HepG2 (cell line): Measurements from ENCODE around the gene KRT14. TPM values are rescaled to one million over a fixed set of nuclear protein-coding genes. Genes with fewer than 3 reads are reported as not detected.
A peak's percentile ranks its signal among the peaks of the same experiment; 100 is the strongest.

Experiments used
- ATAC-seq: fragments of 200-7000 bp; cut with Tn5 transposase; 3 replicates; pipeline ENCODE4 v1.9.1; 2020; ENCODE audit warnings: mild to moderate bottlenecking, moderate library complexity
- BruUV-seq: library from RNA; stranded (reverse); fragments of 400-500 nt; replicated peaks from 2 replicates; lab custom pipeline; 2021; lab: Mats Ljungman, UMichigan
- CTCF ChIA-PET: fragments of 300-600 bp; formaldehyde crosslinking; extraction: SDS; loops from one replicate; lab custom pipeline; 2021; ENCODE audit warnings: low total read pairs, inconsistent platforms, low intra/inter-chr PET ratio; lab: Yijun Ruan, JAX
- POLR2A ChIA-PET: fragments of 350-600 bp; sonication (Branson Sonifier 250); formaldehyde crosslinking; loops from one replicate; lab custom pipeline; 2020; ENCODE audit warnings: antibody characterized with exemption, inconsistent platforms; lab: Yijun Ruan, JAX
- DNase-seq: peaks from one replicate; pipeline ENCODE4 v3.0.0-alpha.2; 2015; ENCODE audit warnings: low spot score
- FAIRE-seq: peaks from 3 replicates; lab custom pipeline; 2011; peaks lifted over from hg19 to GRCh38; lab: Jason Lieb, UNC
- H2AFZ ChIP-seq: one replicate; pipeline ENCODE4 v1.6.1; 2011; ENCODE audit warnings: low read length, inconsistent platforms
- H3K27ac ChIP-seq: fragments of 300-600 bp; 3 replicates; pipeline ENCODE4 v1.8.0; 2011; ENCODE audit warnings: mixed run types, mild to moderate bottlenecking, mixed read lengths, low read length, inconsistent platforms; ENCODE audit not compliant: insufficient read depth; ENCODE audit errors: extremely low read length
- H3K27me3 ChIP-seq, 2 experiments: fragments of 200-600 bp in 1 of 2; 2 replicates in 1 of 2; 3 replicates in 1 of 2; pipeline versions ENCODE4 v1.6.0 to v1.8.0; 2011; ENCODE audit warnings: low read length in 2 of 2, mild to moderate bottlenecking in 2 of 2, moderate library complexity in 2 of 2, inconsistent platforms in 1 of 2; ENCODE audit not compliant: insufficient read depth in 2 of 2, control insufficient read depth in 1 of 2
- H3K36me3 ChIP-seq, 2 experiments: fragments of 200-600 bp in 1 of 2; replicated peaks in 1 of 2; 2 replicates in 1 of 2; 3 replicates in 1 of 2; pipeline versions ENCODE4 v1.5.1 to v1.8.0; 2011; ENCODE audit warnings: low read length in 2 of 2, inconsistent platforms in 1 of 2; ENCODE audit not compliant: insufficient read depth in 2 of 2, control insufficient read depth in 1 of 2
- H3K4me1 ChIP-seq: 2 replicates; pipeline ENCODE4 v1.5.1; 2012; ENCODE audit warnings: low read length, inconsistent platforms; ENCODE audit not compliant: insufficient read depth
- H3K4me2 ChIP-seq: 2 replicates; pipeline ENCODE4 v1.6.0; 2011; ENCODE audit warnings: low read depth, low read length, inconsistent platforms
- H3K4me3 ChIP-seq, 3 experiments: fragments of 200-600 bp in 1 of 3; sonication (generic), shearing (Covaris generic) in 1 of 3; replicated peaks in 1 of 3; 2 replicates each; pipeline ENCODE4 v1.5.1; 2011 to 2016; ENCODE audit warnings: low read length in 3 of 3, inconsistent platforms in 2 of 3, low read depth in 2 of 3, mild to moderate bottlenecking in 2 of 3, control low read depth in 1 of 3, mixed read lengths in 1 of 3; ENCODE audit not compliant: insufficient read depth in 1 of 3
- H3K79me2 ChIP-seq: one replicate; pipeline ENCODE4 v1.6.1; 2011; ENCODE audit warnings: low read length, inconsistent platforms; ENCODE audit not compliant: insufficient read depth
- H3K9ac ChIP-seq: 2 replicates; pipeline ENCODE4 v1.6.0; 2011; ENCODE audit warnings: mild to moderate bottlenecking, low read depth, low read length, inconsistent platforms; ENCODE audit not compliant: insufficient read depth
- H3K9me3 ChIP-seq: 2 replicates; pipeline ENCODE4 v1.5.1; 2012; ENCODE audit warnings: mild to moderate bottlenecking, low read length
- H4K20me1 ChIP-seq: 2 replicates; pipeline ENCODE4 v1.6.0; 2011; ENCODE audit warnings: inconsistent platforms, mild to moderate bottlenecking, low read length, moderate library complexity; ENCODE audit not compliant: insufficient read depth
- ARID2 ChIP-seq: sonication (generic); formaldehyde crosslinking; IDR thresholded peaks from 2 replicates; pipeline ENCODE4 v1.8.1; 2022; ENCODE audit warnings: mild to moderate bottlenecking, missing genetic modification reagents, borderline replicate concordance
- ATRX ChIP-seq: sonication (generic); formaldehyde crosslinking; IDR thresholded peaks from 2 replicates; pipeline ENCODE4 v1.4.0; 2020; ENCODE audit warnings: missing genetic modification reagents, borderline replicate concordance
- FIP1L1 ChIP-seq: fragments of 200-400 bp; formaldehyde crosslinking; IDR thresholded peaks from 2 replicates; pipeline ENCODE4 v1.6.1; 2018; ENCODE audit warnings: low read depth, mild to moderate bottlenecking, low read length, moderate library complexity, borderline replicate concordance; ENCODE audit not compliant: insufficient read depth
- HMG20A ChIP-seq: IDR thresholded peaks from 2 replicates; pipeline ENCODE4 v1.6.1; 2016; ENCODE audit warnings: borderline replicate concordance
- MZF1 ChIP-seq: sonication (generic); formaldehyde crosslinking; IDR thresholded peaks from 2 replicates; pipeline ENCODE4 v1.8.1; 2023; ENCODE audit warnings: mild to moderate bottlenecking, missing genetic modification reagents, borderline replicate concordance
- NONO ChIP-seq, 2 experiments: fragments of 450-650 bp in 1 of 2; sonication (generic) in 1 of 2; formaldehyde crosslinking in 1 of 2; IDR thresholded peaks in 1 of 2; conservative IDR thresholded peaks in 1 of 2; 2 replicates each; pipeline versions ENCODE4 v1.6.1 to v1.8.0; 2017 to 2022; ENCODE audit warnings: mild to moderate bottlenecking in 1 of 2, missing genetic modification reagents in 1 of 2, moderate library complexity in 1 of 2
- SMC3 ChIP-seq: IDR thresholded peaks from 2 replicates; pipeline ENCODE4 v1.6.1; 2011; ENCODE audit warnings: low read length, improper control_type of control experiment
- STAG1 ChIP-seq: sonication (generic); formaldehyde crosslinking; IDR thresholded peaks from 2 replicates; pipeline ENCODE4 v1.4.0; 2020; ENCODE audit warnings: missing genetic modification reagents
- TBX2 ChIP-seq: sonication (generic); formaldehyde crosslinking; IDR thresholded peaks from 2 replicates; pipeline ENCODE4 v1.5.0; 2020; ENCODE audit warnings: missing genetic modification reagents, mild to moderate bottlenecking, borderline replicate concordance
- ZNF296 ChIP-seq: sonication (generic); formaldehyde crosslinking; conservative IDR thresholded peaks from 2 replicates; pipeline ENCODE4 v1.5.0; 2020; ENCODE audit warnings: mild to moderate bottlenecking, missing genetic modification reagents
- ZNF546 ChIP-seq: sonication (generic); formaldehyde crosslinking; conservative IDR thresholded peaks from 2 replicates; pipeline ENCODE4 v1.8.1; 2023; ENCODE audit warnings: mild to moderate bottlenecking, missing genetic modification reagents
- ZNF878 ChIP-seq: sonication (generic); formaldehyde crosslinking; IDR thresholded peaks from 2 replicates; pipeline ENCODE4 v1.8.1; 2023; ENCODE audit warnings: mild to moderate bottlenecking, missing genetic modification reagents, moderate library complexity
- WGBS: methylation state at CpG from one replicate; pipeline ENCODE4 v1.1.6; 2017; ENCODE audit warnings: low lambda C conversion rate; 5-methylcytosine and 5-hydroxymethylcytosine counted together
- in situ Hi-C: cut with HindIII; loops from 2 replicates; pipeline ENCODE4 v1.10.0; 2017; ENCODE audit warnings: low pct_unique_long_range_greater_than_20kb; ENCODE audit not compliant: extremely low pct_ligation_motif_present
- intact Hi-C: fragments of 100-400 bp; cut with micrococcal nuclease; formaldehyde crosslinking; loops from one replicate; pipeline ENCODE4 v1.10.0; 2022; ENCODE audit not compliant: unreplicated experiment
- polyA plus RNA-seq, 8 experiments: library from polyadenylated mRNA; depleted of rRNA in 3 of 8; stranded (reverse) in 7 of 8; unstranded in 1 of 8; fragments of >200 nt; fragmentation: Illumina TruSeq in 4 of 8; extraction: Trizol in 4 of 8; gene quantifications; 2 replicates each; pipeline versions ENCODE4 v1.2.1 to v1.2.3, GENCODE V29; 2011 to 2016; ENCODE audit warnings: low read depth in 4 of 8, missing spikeins in 1 of 8, mixed read lengths in 1 of 8; ENCODE audit not compliant: insufficient read depth in 1 of 8
- total RNA-seq, 5 experiments: library from RNA; depleted of rRNA; stranded (reverse); fragments of >200 nt; fragmentation: Illumina TruSeq; extraction: Trizol; gene quantifications; 2 replicates each; pipeline ENCODE4 v1.2.3, GENCODE V29; 2016; ENCODE audit warnings: low read depth in 1 of 5
- TF ChIP-seq, protein P1 (sequence below): sonication (generic); formaldehyde crosslinking; IDR thresholded peaks from 2 replicates; pipeline ENCODE4 v1.4.0; 2020; ENCODE audit warnings: mild to moderate bottlenecking, missing genetic modification reagents
- TF ChIP-seq, protein P2 (sequence below): sonication (generic); formaldehyde crosslinking; IDR thresholded peaks from 2 replicates; pipeline ENCODE4 v1.5.1; 2020; ENCODE audit warnings: mild to moderate bottlenecking, moderate library complexity, missing genetic modification reagents
- TF ChIP-seq, protein P3 (sequence below): sonication (generic); formaldehyde crosslinking; IDR thresholded peaks from 2 replicates; pipeline ENCODE4 v1.5.0; 2020; ENCODE audit warnings: mild to moderate bottlenecking, missing genetic modification reagents, moderate library complexity

Gene KRT14
- total and polyA plus RNA-seq, 2 of the 13 experiments (the other 11 are each of a cell fraction or from before 2014, with no cell fraction given), result 0.09 TPM; not detected in 1

GRCh38 chr17:41535764-41536481 is 50.8 kb downstream of the KRT14 start (continued):
- 0 out of 2 replicates have a peak, but pooled peaks have one; percentile 50 for TF ChIP-seq ZNF296 (CRISPR knock-in tag)
- no peak for TF ChIP-seq ZNF878 (CRISPR knock-in tag)
- no peak for TF ChIP-seq ZNF546
- peak; percentile 38; the same call in 1 of the 2 replicates for TF ChIP-seq TBX2 (CRISPR knock-in tag)
- no peak for TF ChIP-seq NONO (IDR thresholded peaks at IDR 0.05)
- no peak for TF ChIP-seq NONO (CRISPR knock-in tag; conservative IDR thresholded peaks at IDR 0.05)
- TF ChIP-seq, all 625 proteins: peak for 3

- no peak for ATAC-seq
- DNase-seq, result no peak
- Histone ChIP-seq H3K27ac (no peak overlapping the region), H3K9me3 (no peaks in the 10 kb centered on the region), H3K4me1 (peaks cover 64% of the 10 kb centered on the region), H3K4me2 (no peak overlapping the region), H3K36me3 (no peaks in the 10 kb centered on the region), H3K4me3 (no peak overlapping the region), H2AFZ (no peak overlapping the region), H3K27me3 (peaks cover 0 to 9% of the 10 kb centered on the region in 2 experiments; a peak in 2 of 5 replicates), H3K79me2 (no peaks in the 10 kb centered on the region), H3K9ac (no peak overlapping the region), H4K20me1 (no peaks in the 10 kb centered on the region)
- no peak for FAIRE-seq
- no TSS peak for BruUV-seq
- in situ Hi-C loops, result no loop called here
- ChIA-PET CTCF (interaction anchor here (1.3 to 1.7 kb wide), 2 partner anchors 14 to 48 kb away, joined by 3 read pairs; no protein-coding TSS in a partner anchor), POLR2A (no interaction called here)
- 27% methylated on average over 5 of the region's 7 CpGs for WGBS
- intact Hi-C loops, result loop anchor here (10.0 kb wide), 1 partner anchor 120 kb away; no protein-coding TSS in a partner anchor
- TF ChIP-seq ZNF296 (CRISPR knock-in tag) (no peak), ARID2 (CRISPR knock-in tag) (no peak), FIP1L1 (no peak), STAG1 (CRISPR knock-in tag) (0 out of 2 replicates have a peak, but pooled peaks have one; percentile 9), SMC3 (no peak), HMG20A (CRISPR knock-in tag) (no peak), MZF1 (no peak), ATRX (no peak)
- TF ChIP-seq, protein P1, sequence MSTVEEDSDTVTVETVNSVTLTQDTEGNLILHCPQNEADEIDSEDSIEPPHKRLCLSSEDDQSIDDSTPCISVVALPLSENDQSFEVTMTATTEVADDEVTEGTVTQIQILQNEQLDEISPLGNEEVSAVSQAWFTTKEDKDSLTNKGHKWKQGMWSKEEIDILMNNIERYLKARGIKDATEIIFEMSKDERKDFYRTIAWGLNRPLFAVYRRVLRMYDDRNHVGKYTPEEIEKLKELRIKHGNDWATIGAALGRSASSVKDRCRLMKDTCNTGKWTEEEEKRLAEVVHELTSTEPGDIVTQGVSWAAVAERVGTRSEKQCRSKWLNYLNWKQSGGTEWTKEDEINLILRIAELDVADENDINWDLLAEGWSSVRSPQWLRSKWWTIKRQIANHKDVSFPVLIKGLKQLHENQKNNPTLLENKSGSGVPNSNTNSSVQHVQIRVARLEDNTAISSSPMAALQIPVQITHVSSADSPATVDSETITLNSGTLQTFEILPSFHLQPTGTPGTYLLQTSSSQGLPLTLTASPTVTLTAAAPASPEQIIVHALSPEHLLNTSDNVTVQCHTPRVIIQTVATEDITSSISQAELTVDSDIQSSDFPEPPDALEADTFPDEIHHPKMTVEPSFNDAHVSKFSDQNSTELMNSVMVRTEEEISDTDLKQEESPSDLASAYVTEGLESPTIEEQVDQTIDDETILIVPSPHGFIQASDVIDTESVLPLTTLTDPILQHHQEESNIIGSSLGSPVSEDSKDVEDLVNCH (CRISPR knock-in tag), result no peak
- TF ChIP-seq, protein P2, sequence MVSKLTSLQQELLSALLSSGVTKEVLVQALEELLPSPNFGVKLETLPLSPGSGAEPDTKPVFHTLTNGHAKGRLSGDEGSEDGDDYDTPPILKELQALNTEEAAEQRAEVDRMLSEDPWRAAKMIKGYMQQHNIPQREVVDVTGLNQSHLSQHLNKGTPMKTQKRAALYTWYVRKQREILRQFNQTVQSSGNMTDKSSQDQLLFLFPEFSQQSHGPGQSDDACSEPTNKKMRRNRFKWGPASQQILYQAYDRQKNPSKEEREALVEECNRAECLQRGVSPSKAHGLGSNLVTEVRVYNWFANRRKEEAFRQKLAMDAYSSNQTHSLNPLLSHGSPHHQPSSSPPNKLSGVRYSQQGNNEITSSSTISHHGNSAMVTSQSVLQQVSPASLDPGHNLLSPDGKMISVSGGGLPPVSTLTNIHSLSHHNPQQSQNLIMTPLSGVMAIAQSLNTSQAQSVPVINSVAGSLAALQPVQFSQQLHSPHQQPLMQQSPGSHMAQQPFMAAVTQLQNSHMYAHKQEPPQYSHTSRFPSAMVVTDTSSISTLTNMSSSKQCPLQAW (CRISPR knock-in tag), result no peak
- TF ChIP-seq, protein P3, sequence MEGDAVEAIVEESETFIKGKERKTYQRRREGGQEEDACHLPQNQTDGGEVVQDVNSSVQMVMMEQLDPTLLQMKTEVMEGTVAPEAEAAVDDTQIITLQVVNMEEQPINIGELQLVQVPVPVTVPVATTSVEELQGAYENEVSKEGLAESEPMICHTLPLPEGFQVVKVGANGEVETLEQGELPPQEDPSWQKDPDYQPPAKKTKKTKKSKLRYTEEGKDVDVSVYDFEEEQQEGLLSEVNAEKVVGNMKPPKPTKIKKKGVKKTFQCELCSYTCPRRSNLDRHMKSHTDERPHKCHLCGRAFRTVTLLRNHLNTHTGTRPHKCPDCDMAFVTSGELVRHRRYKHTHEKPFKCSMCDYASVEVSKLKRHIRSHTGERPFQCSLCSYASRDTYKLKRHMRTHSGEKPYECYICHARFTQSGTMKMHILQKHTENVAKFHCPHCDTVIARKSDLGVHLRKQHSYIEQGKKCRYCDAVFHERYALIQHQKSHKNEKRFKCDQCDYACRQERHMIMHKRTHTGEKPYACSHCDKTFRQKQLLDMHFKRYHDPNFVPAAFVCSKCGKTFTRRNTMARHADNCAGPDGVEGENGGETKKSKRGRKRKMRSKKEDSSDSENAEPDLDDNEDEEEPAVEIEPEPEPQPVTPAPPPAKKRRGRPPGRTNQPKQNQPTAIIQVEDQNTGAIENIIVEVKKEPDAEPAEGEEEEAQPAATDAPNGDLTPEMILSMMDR (CRISPR knock-in tag), result 0 out of 2 replicates have a peak, but pooled peaks have one; percentile 8
Measured at GRCh38 chr17:41534899-41535546, 51.7 kb downstream of the KRT14 start.
